Ishikawa (cell line): Measurements from ENCODE around the gene CYP1B1.

Experiments
- CEBPB ChIP-seq: IDR thresholded peaks from 2 replicates; pipeline ENCODE4 v1.6.1; 2012
- CREB1 ChIP-seq: IDR thresholded peaks from 2 replicates; pipeline ENCODE4 v1.6.1; 2012; ENCODE audit warnings: low read depth
- EGR1 ChIP-seq: IDR thresholded peaks from 2 replicates; pipeline ENCODE4 v1.6.1; 2012
- EP300 ChIP-seq: IDR thresholded peaks from 2 replicates; pipeline ENCODE4 v1.6.1; 2012; ENCODE audit warnings: borderline replicate concordance
- FOXM1 ChIP-seq: IDR thresholded peaks from 2 replicates; pipeline ENCODE4 v1.6.1; 2012; ENCODE audit warnings: low read depth, borderline replicate concordance
- TAF1 ChIP-seq: IDR thresholded peaks from 2 replicates; pipeline ENCODE4 v1.6.1; 2012; ENCODE audit warnings: low read depth, mild to moderate bottlenecking
- TEAD4 ChIP-seq: IDR thresholded peaks from 2 replicates; pipeline ENCODE4 v1.6.1; 2012
- USF1 ChIP-seq: IDR thresholded peaks from 2 replicates; pipeline ENCODE4 v1.6.1; 2012
- YY1 ChIP-seq: IDR thresholded peaks from 2 replicates; pipeline ENCODE4 v1.6.1; 2012; ENCODE audit warnings: low read depth
- ZBTB7A ChIP-seq: IDR thresholded peaks from 2 replicates; pipeline ENCODE4 v1.6.1; 2012; ENCODE audit warnings: low read depth
- TF ChIP-seq, protein P1 (sequence below): IDR thresholded peaks from 2 replicates; pipeline ENCODE4 v1.6.1; 2012; ENCODE audit warnings: low read depth, mild to moderate bottlenecking
- TF ChIP-seq, protein P2 (sequence below): IDR thresholded peaks from 2 replicates; pipeline ENCODE4 v1.6.1; 2012

The CYP1B1 gene

DNA sequence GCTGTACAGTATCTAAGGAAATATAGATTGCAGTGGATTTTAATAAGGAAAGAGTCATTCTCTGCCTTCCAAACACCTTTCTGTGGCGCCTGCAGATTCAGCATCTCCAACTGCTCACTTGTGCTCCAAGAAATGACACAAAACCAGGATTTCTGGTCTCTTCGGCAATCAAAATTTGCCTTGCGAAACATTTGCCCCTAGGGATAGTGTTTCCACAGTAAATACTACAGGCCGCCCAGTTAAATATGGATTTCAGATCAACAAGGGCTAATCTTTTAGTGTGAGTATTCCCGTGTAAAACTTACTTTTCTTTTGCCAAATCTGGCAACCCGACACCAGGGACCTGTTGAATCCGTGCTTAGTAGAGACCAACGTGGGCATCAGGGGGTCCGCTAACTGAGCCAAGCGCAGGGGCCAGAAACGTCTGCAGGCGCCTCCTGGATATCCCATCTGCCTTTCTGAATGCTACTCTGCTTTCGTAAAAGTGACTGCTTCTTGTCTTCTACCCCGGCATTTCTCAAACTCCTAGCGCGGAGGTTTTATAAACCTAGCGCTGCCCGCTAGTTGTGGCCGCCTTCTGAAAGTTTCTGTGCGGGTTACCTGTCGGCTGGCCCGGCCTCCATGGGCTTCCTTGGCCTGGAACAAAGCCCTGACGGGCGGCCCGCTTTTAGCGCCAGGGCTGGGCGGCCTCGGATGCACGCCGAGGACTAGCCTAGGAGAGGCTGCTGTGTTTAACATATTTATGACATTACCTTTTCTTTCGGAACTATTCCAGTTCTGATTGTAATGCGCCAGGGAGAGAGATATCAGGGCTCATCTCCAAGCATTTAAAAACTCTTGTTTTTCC is 2.5 kb downstream of the CYP1B1 start:
- TF ChIP-seq USF1 = no peak
- no peak for TF ChIP-seq CEBPB

GRCh38 chr2:38070438-38070837 is 5.5 kb downstream of the CYP1B1 start:
- TF ChIP-seq EGR1 (no peak), ZBTB7A (no peak), EP300 (no peak), TAF1 (no peak), CREB1 (no peak)
- TF ChIP-seq, protein P1, sequence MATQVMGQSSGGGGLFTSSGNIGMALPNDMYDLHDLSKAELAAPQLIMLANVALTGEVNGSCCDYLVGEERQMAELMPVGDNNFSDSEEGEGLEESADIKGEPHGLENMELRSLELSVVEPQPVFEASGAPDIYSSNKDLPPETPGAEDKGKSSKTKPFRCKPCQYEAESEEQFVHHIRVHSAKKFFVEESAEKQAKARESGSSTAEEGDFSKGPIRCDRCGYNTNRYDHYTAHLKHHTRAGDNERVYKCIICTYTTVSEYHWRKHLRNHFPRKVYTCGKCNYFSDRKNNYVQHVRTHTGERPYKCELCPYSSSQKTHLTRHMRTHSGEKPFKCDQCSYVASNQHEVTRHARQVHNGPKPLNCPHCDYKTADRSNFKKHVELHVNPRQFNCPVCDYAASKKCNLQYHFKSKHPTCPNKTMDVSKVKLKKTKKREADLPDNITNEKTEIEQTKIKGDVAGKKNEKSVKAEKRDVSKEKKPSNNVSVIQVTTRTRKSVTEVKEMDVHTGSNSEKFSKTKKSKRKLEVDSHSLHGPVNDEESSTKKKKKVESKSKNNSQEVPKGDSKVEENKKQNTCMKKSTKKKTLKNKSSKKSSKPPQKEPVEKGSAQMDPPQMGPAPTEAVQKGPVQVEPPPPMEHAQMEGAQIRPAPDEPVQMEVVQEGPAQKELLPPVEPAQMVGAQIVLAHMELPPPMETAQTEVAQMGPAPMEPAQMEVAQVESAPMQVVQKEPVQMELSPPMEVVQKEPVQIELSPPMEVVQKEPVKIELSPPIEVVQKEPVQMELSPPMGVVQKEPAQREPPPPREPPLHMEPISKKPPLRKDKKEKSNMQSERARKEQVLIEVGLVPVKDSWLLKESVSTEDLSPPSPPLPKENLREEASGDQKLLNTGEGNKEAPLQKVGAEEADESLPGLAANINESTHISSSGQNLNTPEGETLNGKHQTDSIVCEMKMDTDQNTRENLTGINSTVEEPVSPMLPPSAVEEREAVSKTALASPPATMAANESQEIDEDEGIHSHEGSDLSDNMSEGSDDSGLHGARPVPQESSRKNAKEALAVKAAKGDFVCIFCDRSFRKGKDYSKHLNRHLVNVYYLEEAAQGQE = no peak
- TF ChIP-seq, protein P2, sequence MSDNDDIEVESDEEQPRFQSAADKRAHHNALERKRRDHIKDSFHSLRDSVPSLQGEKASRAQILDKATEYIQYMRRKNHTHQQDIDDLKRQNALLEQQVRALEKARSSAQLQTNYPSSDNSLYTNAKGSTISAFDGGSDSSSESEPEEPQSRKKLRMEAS = no peak

GRCh38 chr2:38068234-38068633 is 7.7 kb downstream of the CYP1B1 start:
- TF ChIP-seq, protein P1 = no peak
- TF ChIP-seq EGR1 = no peak

DNA sequence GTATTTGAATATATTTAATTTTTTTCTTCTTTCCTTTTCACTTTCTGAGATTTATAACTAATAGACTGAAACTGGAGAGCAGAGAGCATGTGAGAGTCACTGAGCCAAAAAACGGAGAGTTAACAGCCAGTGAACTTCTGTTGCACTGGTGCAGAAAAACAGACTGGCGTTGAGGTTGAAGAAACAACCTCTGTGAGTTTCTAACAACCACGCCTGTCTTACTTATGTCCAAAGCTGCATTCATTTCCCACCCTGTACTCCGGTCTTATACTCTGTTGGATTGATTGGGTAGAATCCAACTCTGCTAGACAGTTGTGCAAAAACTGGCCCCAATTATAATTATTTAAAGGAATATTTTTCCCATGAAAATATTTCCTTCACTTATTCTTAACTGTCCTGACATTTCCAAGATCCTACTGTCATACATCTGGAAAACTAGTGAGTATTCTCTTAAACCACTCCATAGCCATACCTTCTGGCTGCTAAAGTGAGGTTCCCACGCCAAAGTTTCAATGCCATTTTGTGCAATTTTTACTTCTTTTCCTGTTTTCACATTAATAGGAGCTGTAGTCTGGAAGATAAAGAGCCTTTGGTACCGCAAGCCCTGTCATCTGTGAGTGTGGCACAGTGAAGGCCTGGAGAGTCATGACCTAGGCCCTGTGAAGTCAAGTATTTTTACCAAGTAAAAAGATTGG is 9.4 kb downstream of the CYP1B1 start:
- TF ChIP-seq CREB1 (no peak), EGR1 (no peak), TAF1 (no peak), YY1 (no peak), ZBTB7A (no peak), EP300 (no peak), USF1 (no peak), FOXM1 (no peak), TEAD4 (no peak)
- TF ChIP-seq, protein P1 = no peak
- TF ChIP-seq, protein P2 = no peak

DNA sequence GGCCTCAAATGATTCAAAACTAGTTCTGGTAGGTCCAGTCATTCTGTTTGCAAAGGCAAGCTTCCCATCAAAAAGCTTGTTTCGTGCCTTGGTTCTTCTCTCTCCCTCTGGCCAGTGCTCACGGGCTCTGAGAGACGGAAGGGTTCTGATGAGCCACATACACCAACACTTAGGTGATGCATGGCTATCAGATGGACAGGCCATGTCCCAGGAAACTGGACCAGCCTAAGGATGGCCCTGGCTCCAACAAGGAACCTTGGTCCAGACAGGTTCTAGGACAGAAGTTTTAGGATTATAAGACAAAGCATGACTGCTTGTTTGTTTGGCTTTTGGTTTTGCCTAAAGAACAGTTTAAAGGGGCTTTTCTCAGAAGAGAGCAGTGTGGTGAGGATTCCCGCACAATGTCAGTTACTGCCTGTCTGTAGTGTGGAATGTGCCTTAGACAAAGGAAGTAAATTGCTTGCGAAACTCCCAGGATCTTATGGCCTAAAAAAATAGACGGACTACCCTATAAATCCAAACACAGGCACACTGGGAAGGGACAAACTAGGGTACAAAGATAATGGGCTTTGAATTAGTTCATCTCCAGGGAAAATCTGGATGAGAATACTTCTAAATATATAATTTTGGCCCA is 10.3 kb downstream of the CYP1B1 start:
- TF ChIP-seq, protein P2 = no peak
- no peak for TF ChIP-seq YY1
